Measurements from ENCODE around the gene SMARCAD1. TPM values are rescaled to one million over a fixed set of nuclear protein-coding genes. Genes with fewer than 3 reads are reported as not detected.
A peak's percentile ranks its signal among the peaks of the same experiment; 100 is the strongest.
"Not testable (repeated sequence)": the region's sequence is repeated elsewhere in the genome, so short reads cannot be mapped to it uniquely, and the experiment has no call there.

The SMARCAD1 gene
- total and polyA plus RNA-seq, 2 experiments from 2014 or later = 23.8 to 86.2 TPM

- TF ChIP-seq CTCF (conservative IDR thresholded peaks at IDR 0.05; ENCODE audit: low read depth in 2 of 2) (0 out of 4 replicates have a peak, but pooled peaks of 1 of the 2 experiments have one; percentile 13), EZH2 (IDR thresholded peaks at IDR 0.05; ENCODE audit: low read depth, unreplicated experiment) (no peak)
- H3K27ac ChIP-seq (ENCODE audit: low read depth) = no peak overlapping the region
- no peaks in the 10 kb centered on the region for H3K4me1 ChIP-seq (ENCODE audit: insufficient read depth)
- no peak for ATAC-seq
- no peaks in the 10 kb centered on the region for H3K27me3 ChIP-seq (ENCODE audit: insufficient read depth)
- Mint-ChIP-seq H3K27me3 (ENCODE audit: insufficient read depth, low read depth, poor library complexity) (peaks cover 4% of the 10 kb centered on the region), H3K27ac (no peak overlapping the region), H3K9me3 (no peaks in the 10 kb centered on the region), H3K4me1 (peaks cover 15% of the 10 kb centered on the region; the same call in 2 of the 3 replicates), H3K36me3 (ENCODE audit: low read depth) (peaks cover 42% of the 10 kb centered on the region), H3K4me3 (no peak overlapping the region)
- peak; percentile 10 for DNase-seq (ENCODE audit: low spot score)
- no peaks in the 10 kb centered on the region; the same call in 1 of the 2 replicates for H3K36me3 ChIP-seq (ENCODE audit: insufficient read depth)
- no peak overlapping the region for H3K4me3 ChIP-seq
- H2AFZ ChIP-seq = no peak overlapping the region
- no peak overlapping the region for H3K4me2 ChIP-seq
- H3K79me2 ChIP-seq (replicated peaks; ENCODE audit: insufficient read depth) = no peaks in the 10 kb centered on the region
- H4K20me1 ChIP-seq (replicated peaks; ENCODE audit: insufficient read depth) = no peaks in the 10 kb centered on the region
- H3F3A ChIP-seq (replicated peaks; ENCODE audit: low read depth) = no peaks in the 10 kb centered on the region
- no peaks in the 10 kb centered on the region for H3K9me2 ChIP-seq (ENCODE audit: insufficient read depth)
These were observed 82.6 kb downstream of the SMARCAD1 start for GRCh38 chr4:94290245-94290644.

DNA sequence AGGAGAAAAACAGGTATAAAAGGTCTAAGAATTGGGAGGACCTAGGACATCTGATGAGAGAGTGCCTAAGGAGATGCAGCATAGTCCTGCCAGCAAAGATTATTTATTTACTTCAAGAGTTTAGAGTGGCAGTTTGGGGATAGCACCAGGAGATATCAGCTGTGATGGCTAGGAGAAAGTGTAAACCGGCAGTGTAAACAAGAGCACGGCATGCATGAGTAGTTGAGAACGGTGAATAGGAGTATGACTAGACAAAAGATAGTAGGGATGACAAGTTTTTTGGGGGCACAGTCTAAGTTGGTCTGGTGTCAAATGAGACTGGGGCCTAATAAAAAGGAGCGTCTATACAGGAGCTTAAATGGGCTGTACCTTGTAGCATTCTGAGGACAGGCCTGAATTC lies 86.3 kb downstream of the SMARCAD1 start:
- H4K20me1 ChIP-seq (replicated peaks; ENCODE audit: insufficient read depth); H3K27me3 Mint-ChIP-seq (ENCODE audit: insufficient read depth, low read depth, poor library complexity); H3K27me3 ChIP-seq (ENCODE audit: insufficient read depth); H3K4me2 ChIP-seq; H3K4me3 ChIP-seq; H2AFZ ChIP-seq; H3F3A ChIP-seq (replicated peaks; ENCODE audit: low read depth); H3K79me2 ChIP-seq (replicated peaks; ENCODE audit: insufficient read depth); H3K4me1 ChIP-seq (ENCODE audit: insufficient read depth); H3K36me3 ChIP-seq (ENCODE audit: insufficient read depth); H3K27ac ChIP-seq (ENCODE audit: low read depth); H3K9me3 Mint-ChIP-seq; H3K4me3 Mint-ChIP-seq; H3K9me2 ChIP-seq (ENCODE audit: insufficient read depth); ATAC-seq; DNase-seq (ENCODE audit: low spot score): not testable (repeated sequence)
- Mint-ChIP-seq H3K27ac (peak overlapping the region; percentile 42; the same call in 1 of the 2 replicates), H3K36me3 (ENCODE audit: low read depth) (peaks cover 22% of the 10 kb centered on the region), H3K4me1 (peaks cover 26% of the 10 kb centered on the region; the same call in 2 of the 3 replicates)

GRCh38 chr4:94295473-94295872 lies 87.8 kb downstream of the SMARCAD1 start:
- not testable (repeated sequence) for H3K27me3 Mint-ChIP-seq (ENCODE audit: insufficient read depth, low read depth, poor library complexity); H3F3A ChIP-seq (replicated peaks; ENCODE audit: low read depth); H3K9me2 ChIP-seq (ENCODE audit: insufficient read depth); H3K27me3 ChIP-seq (ENCODE audit: insufficient read depth); H3K9me3 Mint-ChIP-seq; H3K4me3 ChIP-seq; H3K27ac ChIP-seq (ENCODE audit: low read depth); DNase-seq (ENCODE audit: low spot score); H3K4me1 ChIP-seq (ENCODE audit: insufficient read depth); H3K79me2 ChIP-seq (replicated peaks; ENCODE audit: insufficient read depth); H4K20me1 ChIP-seq (replicated peaks; ENCODE audit: insufficient read depth); H3K36me3 ChIP-seq (ENCODE audit: insufficient read depth); H2AFZ ChIP-seq; ATAC-seq; H3K4me3 Mint-ChIP-seq; H3K4me2 ChIP-seq
- peaks cover 16% of the 10 kb centered on the region for H3K36me3 Mint-ChIP-seq (ENCODE audit: low read depth)
- peaks cover 26% of the 10 kb centered on the region; the same call in 2 of the 3 replicates for H3K4me1 Mint-ChIP-seq
- peak overlapping the region; percentile 67 for H3K27ac Mint-ChIP-seq

DNA sequence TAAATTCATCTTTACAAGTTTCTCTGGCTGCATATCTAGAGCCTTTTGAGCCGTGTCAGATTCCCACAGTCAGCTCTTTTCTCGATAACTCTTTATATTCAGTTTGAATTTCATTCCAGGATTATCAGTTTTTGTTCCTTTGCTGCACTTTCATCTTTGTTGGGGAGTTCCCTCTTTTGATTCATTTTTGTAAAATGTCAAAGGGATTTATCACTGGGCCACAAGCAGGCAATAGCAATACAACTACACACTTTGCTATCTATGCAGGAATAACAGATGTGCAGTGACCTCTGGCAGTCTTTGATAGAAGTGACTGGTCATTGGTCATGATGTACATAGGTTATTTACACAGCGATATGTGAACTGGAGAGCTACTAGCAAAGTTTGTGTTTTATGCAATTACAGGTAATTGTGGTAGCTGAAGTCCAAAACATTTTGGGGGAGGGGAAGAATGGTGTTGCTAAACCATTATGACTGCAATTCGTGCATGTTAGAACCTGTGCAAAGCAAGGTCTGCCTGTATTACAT lies 91.1 kb downstream of the SMARCAD1 start:
- Histone ChIP-seq H3K27ac (ENCODE audit: low read depth) (no peak overlapping the region), H3K9me2 (ENCODE audit: insufficient read depth) (no peaks in the 10 kb centered on the region), H3K4me3 (no peak overlapping the region), H2AFZ (no peak overlapping the region), H3F3A (replicated peaks; ENCODE audit: low read depth) (no peaks in the 10 kb centered on the region), H4K20me1 (replicated peaks; ENCODE audit: insufficient read depth) (no peaks in the 10 kb centered on the region), H3K27me3 (ENCODE audit: insufficient read depth) (no peaks in the 10 kb centered on the region), H3K36me3 (ENCODE audit: insufficient read depth) (no peaks in the 10 kb centered on the region), H3K4me1 (ENCODE audit: insufficient read depth) (no peaks in the 10 kb centered on the region), H3K4me2 (no peak overlapping the region), H3K79me2 (replicated peaks; ENCODE audit: insufficient read depth) (no peaks in the 10 kb centered on the region)
- Mint-ChIP-seq H3K27me3 (ENCODE audit: insufficient read depth, low read depth, poor library complexity) (no peaks in the 10 kb centered on the region), H3K27ac (no peak overlapping the region), H3K36me3 (ENCODE audit: low read depth) (no peaks in the 10 kb centered on the region; the same call in 2 of the 3 replicates), H3K4me1 (peaks cover 17% of the 10 kb centered on the region; the same call in 2 of the 3 replicates), H3K4me3 (no peak overlapping the region), H3K9me3 (no peaks in the 10 kb centered on the region)
- DNase-seq (ENCODE audit: low spot score) = no peak
- ATAC-seq = no peak
- no peak for TF ChIP-seq ZNF114 (CRISPR knock-in tag; IDR thresholded peaks at IDR 0.05)
- TF ChIP-seq, protein P1, sequence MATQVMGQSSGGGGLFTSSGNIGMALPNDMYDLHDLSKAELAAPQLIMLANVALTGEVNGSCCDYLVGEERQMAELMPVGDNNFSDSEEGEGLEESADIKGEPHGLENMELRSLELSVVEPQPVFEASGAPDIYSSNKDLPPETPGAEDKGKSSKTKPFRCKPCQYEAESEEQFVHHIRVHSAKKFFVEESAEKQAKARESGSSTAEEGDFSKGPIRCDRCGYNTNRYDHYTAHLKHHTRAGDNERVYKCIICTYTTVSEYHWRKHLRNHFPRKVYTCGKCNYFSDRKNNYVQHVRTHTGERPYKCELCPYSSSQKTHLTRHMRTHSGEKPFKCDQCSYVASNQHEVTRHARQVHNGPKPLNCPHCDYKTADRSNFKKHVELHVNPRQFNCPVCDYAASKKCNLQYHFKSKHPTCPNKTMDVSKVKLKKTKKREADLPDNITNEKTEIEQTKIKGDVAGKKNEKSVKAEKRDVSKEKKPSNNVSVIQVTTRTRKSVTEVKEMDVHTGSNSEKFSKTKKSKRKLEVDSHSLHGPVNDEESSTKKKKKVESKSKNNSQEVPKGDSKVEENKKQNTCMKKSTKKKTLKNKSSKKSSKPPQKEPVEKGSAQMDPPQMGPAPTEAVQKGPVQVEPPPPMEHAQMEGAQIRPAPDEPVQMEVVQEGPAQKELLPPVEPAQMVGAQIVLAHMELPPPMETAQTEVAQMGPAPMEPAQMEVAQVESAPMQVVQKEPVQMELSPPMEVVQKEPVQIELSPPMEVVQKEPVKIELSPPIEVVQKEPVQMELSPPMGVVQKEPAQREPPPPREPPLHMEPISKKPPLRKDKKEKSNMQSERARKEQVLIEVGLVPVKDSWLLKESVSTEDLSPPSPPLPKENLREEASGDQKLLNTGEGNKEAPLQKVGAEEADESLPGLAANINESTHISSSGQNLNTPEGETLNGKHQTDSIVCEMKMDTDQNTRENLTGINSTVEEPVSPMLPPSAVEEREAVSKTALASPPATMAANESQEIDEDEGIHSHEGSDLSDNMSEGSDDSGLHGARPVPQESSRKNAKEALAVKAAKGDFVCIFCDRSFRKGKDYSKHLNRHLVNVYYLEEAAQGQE (IDR thresholded peaks at IDR 0.05; ENCODE audit: unreplicated experiment) = no peak
- TF ChIP-seq JUNB (IDR thresholded peaks at IDR 0.05; ENCODE audit: unreplicated experiment) = no peak
- TF ChIP-seq EZH2phosphoT487 (IDR thresholded peaks at IDR 0.05; ENCODE audit: unreplicated experiment) = no peak

Data from GM23338 (cell line).